K562 (cell line): ENCODE data around the gene MRPL2. TPM values are rescaled to one million over a fixed set of nuclear protein-coding genes. Genes with fewer than 3 reads are reported as not detected.
A peak's percentile ranks its signal among the peaks of the same experiment; 100 is the strongest.

Experiments
- ATAC-seq: fragments of 200-7000 bp; cut with Tn5 transposase; 3 replicates; pipeline ENCODE4 v1.9.1; 2020; ENCODE audit warnings: moderate library complexity
- BruUV-seq: library from RNA; stranded (reverse); fragments of 400-500 nt; replicated peaks from 2 replicates; lab custom pipeline; 2021; lab: Mats Ljungman, UMichigan
- CTCF ChIA-PET: fragments of 300-600 bp; formaldehyde crosslinking; extraction: SDS; loops from one replicate; lab custom pipeline; 2021; ENCODE audit warnings: low intra/inter-chr PET ratio; lab: Yijun Ruan, JAX
- POLR2A ChIA-PET: fragments of 300-600, 350-650 bp; sonication (Branson Sonifier 250); formaldehyde crosslinking; extraction: SDS; loops from one replicate; lab custom pipeline; 2021; ENCODE audit warnings: antibody characterized with exemption, inconsistent platforms; lab: Yijun Ruan, JAX
- DNase-seq, 4 experiments: peaks; one replicate each; pipeline versions ENCODE4 v3.0.0 to v3.0.0-alpha.2; 2011 to 2018; ENCODE audit warnings: low spot score in 3 of 4, mixed read lengths in 3 of 4; ENCODE audit errors: extremely low read depth in 1 of 4
- FAIRE-seq: peaks from 2 replicates; lab custom pipeline; 2011; peaks lifted over from hg19 to GRCh38; lab: Jason Lieb, UNC
- H2AFZ ChIP-seq: 2 replicates; pipeline ENCODE4 v1.6.0; 2011; ENCODE audit warnings: low read depth, low read length, control low read depth, inconsistent platforms
- H3K27ac ChIP-seq: fragments of 200-600 bp; 3 replicates; pipeline ENCODE4 v1.8.0; 2011; ENCODE audit warnings: low read depth, mild to moderate bottlenecking, control low read depth, inconsistent platforms, low read length, moderate library complexity, mixed read lengths; ENCODE audit errors: extremely low read depth
- H3K27me3 ChIP-seq, 2 experiments: fragments of 300-600 bp in 1 of 2; 2 replicates in 1 of 2; 3 replicates in 1 of 2; pipeline versions ENCODE4 v1.6.0 to v1.8.0; 2011; ENCODE audit warnings: inconsistent platforms in 2 of 2, low read length in 2 of 2, mild to moderate bottlenecking in 1 of 2, mixed read lengths in 1 of 2, moderate library complexity in 1 of 2; ENCODE audit not compliant: control insufficient read depth in 2 of 2, insufficient read depth in 2 of 2
- H3K36me3 ChIP-seq: fragments of 300-600 bp; 3 replicates; pipeline ENCODE4 v1.8.0; 2011; ENCODE audit warnings: mild to moderate bottlenecking, low read length, inconsistent platforms; ENCODE audit not compliant: control insufficient read depth, insufficient read depth
- H3K4me1 ChIP-seq, 2 experiments: fragments of 200-600 bp in 1 of 2; replicated peaks in 1 of 2; 2 replicates in 1 of 2; 3 replicates in 1 of 2; pipeline versions ENCODE4 v1.5.1 to v1.8.0; 2011; ENCODE audit warnings: inconsistent platforms in 2 of 2, low read length in 2 of 2, mild to moderate bottlenecking in 1 of 2, mixed read lengths in 1 of 2, moderate library complexity in 1 of 2; ENCODE audit not compliant: control insufficient read depth in 2 of 2, insufficient read depth in 2 of 2
- H3K4me2 ChIP-seq: 2 replicates; pipeline ENCODE4 v1.6.1; 2011; ENCODE audit warnings: low read length, control low read depth, inconsistent platforms, mixed read lengths; ENCODE audit not compliant: insufficient read depth
- H3K4me3 ChIP-seq: fragments of 200-600 bp; sonication (generic), shearing (Covaris generic); 2 replicates; pipeline ENCODE4 v1.5.1; 2016; ENCODE audit warnings: control low read depth, inconsistent platforms
- H3K79me2 ChIP-seq: fragments of 200-600 bp; 3 replicates; pipeline ENCODE4 v1.8.0; 2011; ENCODE audit warnings: low read length, inconsistent platforms; ENCODE audit not compliant: control insufficient read depth, insufficient read depth
- H3K9ac ChIP-seq, 2 experiments: 2 replicates each; pipeline versions ENCODE4 v1.6.0 to v1.6.1; 2011; ENCODE audit warnings: low read depth in 2 of 2, low read length in 2 of 2, control low read depth in 1 of 2, inconsistent platforms in 1 of 2, mild to moderate bottlenecking in 1 of 2, mixed read lengths in 1 of 2; ENCODE audit not compliant: insufficient read depth in 1 of 2
- H3K9me1 ChIP-seq: one replicate; pipeline ENCODE4 v1.6.0; 2011; ENCODE audit warnings: inconsistent platforms, mild to moderate bottlenecking, low read length, moderate library complexity; ENCODE audit not compliant: control insufficient read depth, insufficient read depth
- H3K9me3 ChIP-seq: replicated peaks from 2 replicates; pipeline ENCODE4 v1.5.1; 2011; ENCODE audit warnings: low read depth, low read length, inconsistent platforms; ENCODE audit not compliant: control insufficient read depth, insufficient read depth
- H4K20me1 ChIP-seq: replicated peaks from 2 replicates; pipeline ENCODE4 v1.6.1; 2011; ENCODE audit warnings: low read length, inconsistent platforms, mixed read lengths; ENCODE audit not compliant: control insufficient read depth, insufficient read depth
- C11orf30 ChIP-seq: fragments of 450-650 bp; IDR thresholded peaks from 2 replicates; pipeline ENCODE4 v1.6.1; 2016; ENCODE audit warnings: low read depth, mild to moderate bottlenecking
- MAFG ChIP-seq: fragments of 450-650 bp; conservative IDR thresholded peaks from 2 replicates; pipeline ENCODE4 v1.6.1; 2016; ENCODE audit warnings: missing genetic modification characterization, missing compliant biosample characterization
- MEIS2 ChIP-seq: fragments of 450-650 bp; IDR thresholded peaks from 2 replicates; pipeline ENCODE4 v1.6.1; 2014; ENCODE audit warnings: mild to moderate bottlenecking; ENCODE audit not compliant: partially characterized antibody
- MTA2 ChIP-seq: fragments of 450-650 bp; IDR thresholded peaks from 2 replicates; pipeline ENCODE4 v1.6.1; 2016; ENCODE audit warnings: low read depth
- NFE2 ChIP-seq: IDR thresholded peaks from 2 replicates; pipeline ENCODE4 v1.6.1; 2014; ENCODE audit warnings: antibody characterized with exemption, low read depth
- RBBP5 ChIP-seq: fragments of 200-600 bp; sonication (generic); IDR thresholded peaks from 2 replicates; pipeline ENCODE4 v1.6.1; 2012; ENCODE audit warnings: borderline replicate concordance, mild to moderate bottlenecking, low read length, control low read depth, inconsistent platforms; ENCODE audit not compliant: insufficient read depth, poor library complexity, severe bottlenecking
- ZNF316 ChIP-seq: fragments of 450-650 bp; IDR thresholded peaks from 2 replicates; pipeline ENCODE4 v1.6.1; 2016
- ZNF384 ChIP-seq: IDR thresholded peaks from 2 replicates; pipeline ENCODE4 v1.6.1; 2012; ENCODE audit warnings: low read depth, low read length, improper control_type of control experiment
- WGBS: fragments of 100-300 bp; shearing (Covaris generic); methylation state at CpG from one replicate; pipeline ENCODE4 v1.1.6; 2016; ENCODE audit warnings: low coverage, mixed read lengths; ENCODE audit not compliant: insufficient coverage; ENCODE audit errors: missing lambda C conversion rate; 5-methylcytosine and 5-hydroxymethylcytosine counted together
- in situ Hi-C: fragments of 300-500 bp; cut with MboI; formaldehyde crosslinking; loops from 4 replicates; pipeline ENCODE4 v1.15.0; 2018; ENCODE audit warnings: inconsistent platforms, mixed read lengths
- intact Hi-C: fragments of 100-400 bp; cut with micrococcal nuclease; formaldehyde crosslinking; loops from 2 replicates; pipeline ENCODE4 v1.14.2; 2022
- polyA plus RNA-seq, 8 experiments: library from polyadenylated mRNA; depleted of rRNA in 4 of 8; stranded (reverse) in 5 of 8; unstranded in 3 of 8; fragments of >200 nt; fragmentation: Nextera tagmentation in 2 of 8; fragmentation: Illumina TruSeq in 1 of 8; extraction: Ambion mirVana in 2 of 8; extraction: Trizol in 1 of 8; gene quantifications; 2 replicates each; pipeline versions ENCODE4 v1.2.1 to v1.2.3, GENCODE V29; 2011 to 2014; ENCODE audit warnings: inconsistent platforms in 1 of 8, missing spikeins in 1 of 8
- total RNA-seq, 7 experiments: library from RNA; depleted of rRNA in 6 of 7; stranded (reverse); fragments of >200 nt in 6 of 7; fragmentation: Illumina TruSeq in 2 of 7; extraction: Trizol in 2 of 7; gene quantifications; 2 replicates each; pipeline versions ENCODE4 v1.2.1 to v1.2.3, GENCODE V29; 2011 to 2021; ENCODE audit warnings: low replicate concordance in 1 of 7

The MRPL2 gene
- total and polyA plus RNA-seq, 9 of the 15 experiments (the other 6 are each of a cell fraction or from before 2014, with no cell fraction given), result 63.1 to 262 (median 121) TPM

DNA sequence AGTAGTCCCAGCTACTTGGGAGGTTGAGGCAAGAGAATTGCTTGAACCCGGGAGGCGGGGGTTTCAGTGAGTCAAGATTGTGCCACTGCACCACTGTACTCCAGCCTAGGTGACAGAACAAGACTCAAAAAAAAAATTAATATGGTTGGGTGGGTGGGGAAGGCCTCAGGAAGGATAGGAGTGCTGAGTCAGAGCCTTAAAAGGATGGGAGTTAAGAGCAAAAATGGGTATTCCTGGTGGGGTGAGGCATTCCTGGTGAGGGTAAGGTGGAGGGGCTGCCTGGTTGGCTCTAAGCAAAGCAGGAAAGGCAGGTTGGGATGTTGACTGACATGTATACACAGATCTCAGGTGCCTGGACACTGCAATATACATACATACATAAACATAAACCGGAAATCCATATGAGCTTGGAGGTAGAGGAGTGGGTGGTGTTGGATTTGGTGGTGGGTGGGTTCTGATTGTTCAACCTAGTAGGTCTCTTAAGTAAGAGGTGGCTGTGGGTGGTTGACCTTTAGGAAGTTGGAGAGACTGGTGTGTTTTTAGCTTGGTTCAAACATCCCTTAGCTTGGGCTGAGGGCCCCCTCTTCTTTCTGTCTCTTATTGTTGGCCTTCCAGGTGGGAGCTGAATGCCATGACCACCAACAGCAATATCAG lies 39.1 kb downstream of the MRPL2 start:
- WGBS, result 89% methylated on average over 3 of the region's 3 CpGs
- no peak overlapping the region for H2AFZ ChIP-seq
- BruUV-seq, result no TSS peak
- peak overlapping the region; percentile 83 for H3K27ac ChIP-seq
- no peak for TF ChIP-seq MEIS2
- TF ChIP-seq MAFG (tag), result peak; percentile 46; the same call in 1 of the 2 replicates
- peak; percentile 91 for TF ChIP-seq ZNF316
- TF ChIP-seq MTA2, result no peak
- no peak for TF ChIP-seq RBBP5
- peak; percentile 75 for TF ChIP-seq C11orf30
- TF ChIP-seq NFE2, result peak; percentile 49
- TF ChIP-seq ZNF384, result no peak
- TF ChIP-seq, all 486 proteins: peak for 4
- CTCF ChIA-PET, result no interaction called here
- POLR2A ChIA-PET, result interaction anchor here (0.6 to 2.5 kb wide), 9 partner anchors 9 to 894 kb away, joined by 3 to 17 read pairs (median 4); partner anchors contain the start of genes CNPY3, CUL7 and PEX6
- FAIRE-seq, result no peak
- DNase-seq, result no peak
- no peaks in the 10 kb centered on the region for H3K9me1 ChIP-seq
- peak overlapping the region; percentile 82 to 94; a peak in 1 of 4 replicates for H3K9ac ChIP-seq
- H3K27me3 ChIP-seq, result no peaks in the 10 kb centered on the region
- H3K9me3 ChIP-seq, result no peaks in the 10 kb centered on the region
- H3K4me1 ChIP-seq, result peaks cover 41% of the 10 kb centered on the region in 2 experiments
- in situ Hi-C loops, result no loop called here
- peaks cover 65% of the 10 kb centered on the region for H3K79me2 ChIP-seq
- no peak for ATAC-seq
- intact Hi-C loops, result no loop called here
- H4K20me1 ChIP-seq, result no peaks in the 10 kb centered on the region
- no peak overlapping the region for H3K4me3 ChIP-seq
- peak overlapping the region; percentile 100 for H3K4me2 ChIP-seq
- H3K36me3 ChIP-seq, result peaks cover 75% of the 10 kb centered on the region
